Measurements from ENCODE around the gene CENPB. TPM values are rescaled to one million over a fixed set of nuclear protein-coding genes. Genes with fewer than 3 reads are reported as not detected.

CENPB gene
- total and polyA plus RNA-seq, 10 of the 15 experiments (the other 5 are each of a cell fraction or from before 2014, with no cell fraction given) = 0.16 to 71.2 (median 14.0) TPM

- TF ChIP-seq ZNF592 (IDR thresholded peaks at IDR 0.05) (no peak), EGR1 (IDR thresholded peaks at IDR 0.05; ENCODE audit: borderline replicate concordance in 1 of 2, low read depth in 2 of 2, low read length in 2 of 2) (peak in 1 of 2 experiments; percentile 52; a peak in 1 of 3 replicates), HDGF (IDR thresholded peaks at IDR 0.05) (peak; percentile 79; the same call in 1 of the 2 replicates), PKNOX1 (IDR thresholded peaks at IDR 0.05) (peak; percentile 74; the same call in 1 of the 2 replicates), BACH1 (IDR thresholded peaks at IDR 0.05; ENCODE audit: borderline replicate concordance) (no peak), TAF1 (IDR thresholded peaks at IDR 0.05; ENCODE audit: borderline replicate concordance, low read depth, low read length) (peak; percentile 58), ZZZ3 (IDR thresholded peaks at IDR 0.05; ENCODE audit: control insufficient read depth, insufficient read length, low read depth) (no peak), CHD2 (IDR thresholded peaks at IDR 0.05; ENCODE audit: borderline replicate concordance, low read depth, low read length) (peak; percentile 99), PRDM15 (CRISPR knock-in tag; IDR thresholded peaks at IDR 0.05) (no peak), ESRRA (IDR thresholded peaks at IDR 0.05; ENCODE audit: low read length) (no peak), MEF2B (IDR thresholded peaks at IDR 0.05; ENCODE audit: partially characterized antibody, poor library complexity, severe bottlenecking) (no peak), NFYB (IDR thresholded peaks at IDR 0.05; ENCODE audit: insufficient read depth, low read depth, low read length) (peak; percentile 83)
- TF ChIP-seq, protein P1, sequence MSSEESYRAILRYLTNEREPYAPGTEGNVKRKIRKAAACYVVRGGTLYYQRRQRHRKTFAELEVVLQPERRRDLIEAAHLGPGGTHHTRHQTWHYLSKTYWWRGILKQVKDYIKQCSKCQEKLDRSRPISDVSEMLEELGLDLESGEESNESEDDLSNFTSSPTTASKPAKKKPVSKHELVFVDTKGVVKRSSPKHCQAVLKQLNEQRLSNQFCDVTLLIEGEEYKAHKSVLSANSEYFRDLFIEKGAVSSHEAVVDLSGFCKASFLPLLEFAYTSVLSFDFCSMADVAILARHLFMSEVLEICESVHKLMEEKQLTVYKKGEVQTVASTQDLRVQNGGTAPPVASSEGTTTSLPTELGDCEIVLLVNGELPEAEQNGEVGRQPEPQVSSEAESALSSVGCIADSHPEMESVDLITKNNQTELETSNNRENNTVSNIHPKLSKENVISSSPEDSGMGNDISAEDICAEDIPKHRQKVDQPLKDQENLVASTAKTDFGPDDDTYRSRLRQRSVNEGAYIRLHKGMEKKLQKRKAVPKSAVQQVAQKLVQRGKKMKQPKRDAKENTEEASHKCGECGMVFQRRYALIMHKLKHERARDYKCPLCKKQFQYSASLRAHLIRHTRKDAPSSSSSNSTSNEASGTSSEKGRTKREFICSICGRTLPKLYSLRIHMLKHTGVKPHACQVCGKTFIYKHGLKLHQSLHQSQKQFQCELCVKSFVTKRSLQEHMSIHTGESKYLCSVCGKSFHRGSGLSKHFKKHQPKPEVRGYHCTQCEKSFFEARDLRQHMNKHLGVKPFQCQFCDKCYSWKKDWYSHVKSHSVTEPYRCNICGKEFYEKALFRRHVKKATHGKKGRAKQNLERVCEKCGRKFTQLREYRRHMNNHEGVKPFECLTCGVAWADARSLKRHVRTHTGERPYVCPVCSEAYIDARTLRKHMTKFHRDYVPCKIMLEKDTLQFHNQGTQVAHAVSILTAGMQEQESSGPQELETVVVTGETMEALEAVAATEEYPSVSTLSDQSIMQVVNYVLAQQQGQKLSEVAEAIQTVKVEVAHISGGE (CRISPR knock-in tag; IDR thresholded peaks at IDR 0.05) = no peak
- TF ChIP-seq, protein P2, sequence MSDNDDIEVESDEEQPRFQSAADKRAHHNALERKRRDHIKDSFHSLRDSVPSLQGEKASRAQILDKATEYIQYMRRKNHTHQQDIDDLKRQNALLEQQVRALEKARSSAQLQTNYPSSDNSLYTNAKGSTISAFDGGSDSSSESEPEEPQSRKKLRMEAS (IDR thresholded peaks at IDR 0.05; ENCODE audit: low read depth, low read length) = peak; percentile 94
These were observed 18.9 kb downstream of the CENPB start, which contains the start of gene ADISSP (continued) for GRCh38 chr20:3767427-3768341.
